Liver (tissue), 3 donors: ENCODE measurements around the gene NFATC2.

Experiments used
- CTCF ChIP-seq: fragments of 150-350 bp; IDR thresholded peaks from 2 replicates; pipeline ENCODE4 v1.5.1; 2017; ENCODE audit warnings: improper control_type of control experiment, low read depth, low read length; ENCODE audit not compliant: missing input control
- JUND ChIP-seq, 2 donors: IDR thresholded peaks; 2 replicates each; pipeline ENCODE4 v1.6.1; 2016; ENCODE audit warnings: antibody characterized with exemption in 2 of 2
- MAX ChIP-seq: IDR thresholded peaks from 2 replicates; pipeline ENCODE4 v1.6.1; 2016; ENCODE audit warnings: antibody characterized with exemption
- NR2F2 ChIP-seq: IDR thresholded peaks from 2 replicates; pipeline ENCODE4 v1.6.1; 2016; ENCODE audit warnings: antibody characterized with exemption
- RAD21 ChIP-seq, 2 donors: IDR thresholded peaks; 2 replicates each; pipeline ENCODE4 v1.6.1; 2016; ENCODE audit warnings: antibody characterized with exemption in 2 of 2, mild to moderate bottlenecking in 2 of 2
- REST ChIP-seq: IDR thresholded peaks from 2 replicates; pipeline ENCODE4 v1.6.1; 2016; ENCODE audit warnings: antibody characterized with exemption, mild to moderate bottlenecking
- RXRA ChIP-seq, 2 donors: IDR thresholded peaks; 2 replicates each; pipeline ENCODE4 v1.6.1; 2017 to 2018; ENCODE audit warnings: antibody characterized with exemption in 2 of 2, mild to moderate bottlenecking in 1 of 2
- SP1 ChIP-seq: IDR thresholded peaks from 2 replicates; pipeline ENCODE4 v1.6.1; 2018; ENCODE audit warnings: antibody characterized with exemption, mild to moderate bottlenecking
- TAF1 ChIP-seq: conservative IDR thresholded peaks from 2 replicates; pipeline ENCODE4 v1.6.1; 2016; ENCODE audit warnings: antibody characterized with exemption, mild to moderate bottlenecking
- YY1 ChIP-seq: IDR thresholded peaks from 2 replicates; pipeline ENCODE4 v1.6.1; 2016; ENCODE audit warnings: antibody characterized with exemption, mild to moderate bottlenecking
- donor health status: healthy.
- donor health status: healthy.

GRCh38 chr20:51425347-51426106, 117.0 kb downstream of the NFATC2 start:
- TF ChIP-seq CTCF (no peak), JUND (IDR thresholded peaks at IDR 0.05) (no peak), TAF1 (no peak), NR2F2 (no peak), REST (no peak), RXRA (IDR thresholded peaks at IDR 0.05) (no peak), YY1 (no peak), RAD21 (IDR thresholded peaks at IDR 0.05) (no peak), MAX (no peak), SP1 (no peak)
